Measurements from ENCODE around the gene PARP3. TPM values are rescaled to one million over a fixed set of nuclear protein-coding genes. Genes with fewer than 3 reads are reported as not detected.
A peak's percentile ranks its signal among the peaks of the same experiment; 100 is the strongest.

PARP3 gene
- total RNA-seq = 10 to 100 TPM; 19.5 to 43.0 (median 22.8) TPM

GRCh38 chr3:51941798-51942602 lies at the start of gene PARP3, which contains the start of gene RRP9:
Gene PARP3 (plus strand): TSS chr3:51942363. CDS start chr3:51943356, 993 bp downstream.
Gene RRP9 (minus strand): TSS chr3:51941904. CDS start chr3:51941867, 37 bp downstream.
- 0 to 4% methylated on average over 5 of the region's 67 CpGs for WGBS, 2 donors (ENCODE audit: low coverage in 1 of 2)
- H3K9me3 ChIP-seq = no peaks in the 10 kb centered on the region
- peaks cover 0 to 55% of the 10 kb centered on the region in 2 donors for H3K36me3 ChIP-seq
- peak within 1 kb of the TSS; percentile 81 to 91 (median 88) for H3K27ac ChIP-seq
- TF ChIP-seq POLR2A (IDR thresholded peaks at IDR 0.05) = peak; percentile 73 to 75
- no peak for TF ChIP-seq EP300 (IDR thresholded peaks at IDR 0.05)
- peak; percentile 69 for TF ChIP-seq POLR2AphosphoS5 (IDR thresholded peaks at IDR 0.05)
- TF ChIP-seq CTCF (IDR thresholded peaks at IDR 0.05) = peak in 3 of 4 experiments; percentile 99 to 100 (median 99)
- no peaks in the 10 kb centered on the region for H3K27me3 ChIP-seq
- peak; percentile 97 for ATAC-seq
- peak within 1 kb of the TSS; percentile 58 to 86 for H3K4me3 ChIP-seq
- H3K4me1 ChIP-seq = peaks cover 0 to 43% (median 22%) of the 10 kb centered on the region in 3 donors

DNA sequence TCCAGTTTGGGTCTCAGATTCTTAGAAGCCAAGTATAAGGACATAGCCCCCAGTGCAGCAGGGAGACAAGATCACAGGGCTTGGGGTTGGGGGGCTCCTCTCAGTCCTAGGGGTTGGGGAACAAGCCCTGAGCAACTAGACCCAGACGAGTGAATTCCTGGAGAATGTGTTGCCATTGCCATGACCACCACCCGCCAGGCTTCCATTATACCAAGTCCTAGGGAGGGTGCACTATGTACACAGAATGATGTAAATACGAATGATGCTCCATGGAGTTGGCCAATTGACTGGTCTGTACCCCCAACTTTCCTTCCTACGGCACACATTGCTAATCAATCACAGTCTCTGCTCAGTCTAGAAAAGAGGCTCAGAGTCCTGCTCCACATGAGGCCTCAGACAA lies 47.8 kb upstream of the PARP3 start:
- H3K27ac ChIP-seq = no peak overlapping the region
- TF ChIP-seq POLR2A (IDR thresholded peaks at IDR 0.05) (no peak), CTCF (IDR thresholded peaks at IDR 0.05) (no peak), POLR2AphosphoS5 (IDR thresholded peaks at IDR 0.05) (no peak), EP300 (IDR thresholded peaks at IDR 0.05) (no peak)
- H3K9me3 ChIP-seq = no peaks in the 10 kb centered on the region
- H3K36me3 ChIP-seq = no peaks in the 10 kb centered on the region
- peaks cover 42% of the 10 kb centered on the region for H3K27me3 ChIP-seq
- H3K4me1 ChIP-seq = no peaks in the 10 kb centered on the region
- WGBS, 2 donors (ENCODE audit: low coverage in 1 of 2) = 60 to 75% methylated on average over 1 to 3 of the region's 4 CpGs
- H3K4me3 ChIP-seq = no peak overlapping the region
- ATAC-seq = no peak

- TF ChIP-seq CTCF (IDR thresholded peaks at IDR 0.05) = no peak
- TF ChIP-seq POLR2A (IDR thresholded peaks at IDR 0.05) = no peak
- TF ChIP-seq EP300 (IDR thresholded peaks at IDR 0.05) = no peak
- TF ChIP-seq POLR2AphosphoS5 (IDR thresholded peaks at IDR 0.05) = no peak
- ATAC-seq = no peak
- H3K4me1 ChIP-seq = no peaks in the 10 kb centered on the region
- H3K36me3 ChIP-seq = no peaks in the 10 kb centered on the region
- WGBS, 2 donors (ENCODE audit: low coverage in 1 of 2) = 100% methylated on average over 2 of the region's 16 CpGs; no CpG with 5 or more reads in 1 of the 2 donors
- no peak overlapping the region for H3K4me3 ChIP-seq
- H3K27ac ChIP-seq = no peak overlapping the region
- peaks cover 42% of the 10 kb centered on the region for H3K27me3 ChIP-seq
- no peaks in the 10 kb centered on the region for H3K9me3 ChIP-seq
These were observed 47.2 kb upstream of the PARP3 start for GRCh38 chr3:51894939-51895338.

- 84 to 89% methylated on average over 10 of the region's 10 CpGs for WGBS, 2 donors (ENCODE audit: low coverage in 1 of 2)
- Histone ChIP-seq H3K27ac (no peak overlapping the region), H3K4me3 (no peak overlapping the region), H3K4me1 (no peaks in the 10 kb centered on the region), H3K27me3 (peaks cover 38% of the 10 kb centered on the region), H3K36me3 (no peaks in the 10 kb centered on the region), H3K9me3 (no peaks in the 10 kb centered on the region)
- no peak for TF ChIP-seq CTCF (IDR thresholded peaks at IDR 0.05)
- no peak for TF ChIP-seq EP300 (IDR thresholded peaks at IDR 0.05)
- no peak for TF ChIP-seq POLR2AphosphoS5 (IDR thresholded peaks at IDR 0.05)
- no peak for TF ChIP-seq POLR2A (IDR thresholded peaks at IDR 0.05)
- no peak for ATAC-seq
These were observed 45.4 kb upstream of the PARP3 start for GRCh38 chr3:51896607-51897305.

Data from gastroesophageal sphincter (tissue), 4 donors.